SK-N-SH treated with all-trans-retinoic acid at 6 μM for 48 hours (cell line): ENCODE results near the gene PHF23.

Experiments
- ISL1 ChIP-seq: fragments of 250-450 bp; sonication (Bioruptor Pico); IDR thresholded peaks from 2 replicates; pipeline ENCODE4 v2.1.2; 2022; ENCODE audit warnings: mild to moderate bottlenecking, moderate library complexity
- PPARA ChIP-seq: fragments of 250-450 bp; sonication (Bioruptor Pico); IDR thresholded peaks from 2 replicates; pipeline ENCODE4 v1.5.0; 2020; ENCODE audit warnings: mild to moderate bottlenecking, borderline replicate concordance
- TOX ChIP-seq: fragments of 250-450 bp; sonication (Bioruptor Pico); IDR thresholded peaks from 2 replicates; pipeline ENCODE4 v1.8.0; 2021; ENCODE audit warnings: mild to moderate bottlenecking, moderate library complexity, borderline replicate concordance
- TSHZ2 ChIP-seq: fragments of 250-450 bp; sonication (Bioruptor Pico); IDR thresholded peaks from 2 replicates; pipeline ENCODE4 v1.5.0; 2020; ENCODE audit warnings: mild to moderate bottlenecking, moderate library complexity
- ZFP3 ChIP-seq: fragments of 250-450 bp; sonication (Bioruptor Pico); IDR thresholded peaks from 2 replicates; pipeline ENCODE4 v1.5.0; 2020; ENCODE audit warnings: mild to moderate bottlenecking, moderate library complexity
- ZNF70 ChIP-seq: fragments of 450-650 bp; formaldehyde crosslinking; IDR thresholded peaks from 2 replicates; pipeline ENCODE4 v1.5.0; 2020; ENCODE audit warnings: mild to moderate bottlenecking, moderate library complexity
- ZNF8 ChIP-seq: fragments of 450-650 bp; formaldehyde crosslinking; IDR thresholded peaks from 2 replicates; pipeline ENCODE4 v1.5.0; 2020; ENCODE audit warnings: mild to moderate bottlenecking, moderate library complexity
- TF ChIP-seq, protein P1 (sequence below): fragments of 250-450 bp; sonication (Bioruptor Pico); IDR thresholded peaks from 2 replicates; pipeline ENCODE4 v1.8.0; 2020; ENCODE audit warnings: mild to moderate bottlenecking, moderate library complexity, borderline replicate concordance
- TF ChIP-seq, protein P2 (sequence below): fragments of 250-450 bp; sonication (Bioruptor Pico); IDR thresholded peaks from 2 replicates; pipeline ENCODE4 v1.5.1; 2020; ENCODE audit warnings: low read depth, mild to moderate bottlenecking, moderate library complexity
- TF ChIP-seq, protein P3 (sequence below): fragments of 250-450 bp; sonication (Bioruptor Pico); IDR thresholded peaks from 2 replicates; pipeline ENCODE4 v1.5.1; 2021; ENCODE audit warnings: mild to moderate bottlenecking, moderate library complexity
- TF ChIP-seq, protein P4 (sequence below): fragments of 250-450 bp; sonication (Bioruptor Pico); IDR thresholded peaks from 2 replicates; pipeline ENCODE4 v1.8.0; 2021; ENCODE audit warnings: low read depth, mild to moderate bottlenecking, moderate library complexity, borderline replicate concordance

GRCh38 chr17:7249830-7250229 is 10.6 kb upstream of the PHF23 start:
- TF ChIP-seq PPARA (CRISPR knock-in tag): no peak
- TF ChIP-seq ZNF8 (CRISPR knock-in tag): no peak
- TF ChIP-seq, protein P1, sequence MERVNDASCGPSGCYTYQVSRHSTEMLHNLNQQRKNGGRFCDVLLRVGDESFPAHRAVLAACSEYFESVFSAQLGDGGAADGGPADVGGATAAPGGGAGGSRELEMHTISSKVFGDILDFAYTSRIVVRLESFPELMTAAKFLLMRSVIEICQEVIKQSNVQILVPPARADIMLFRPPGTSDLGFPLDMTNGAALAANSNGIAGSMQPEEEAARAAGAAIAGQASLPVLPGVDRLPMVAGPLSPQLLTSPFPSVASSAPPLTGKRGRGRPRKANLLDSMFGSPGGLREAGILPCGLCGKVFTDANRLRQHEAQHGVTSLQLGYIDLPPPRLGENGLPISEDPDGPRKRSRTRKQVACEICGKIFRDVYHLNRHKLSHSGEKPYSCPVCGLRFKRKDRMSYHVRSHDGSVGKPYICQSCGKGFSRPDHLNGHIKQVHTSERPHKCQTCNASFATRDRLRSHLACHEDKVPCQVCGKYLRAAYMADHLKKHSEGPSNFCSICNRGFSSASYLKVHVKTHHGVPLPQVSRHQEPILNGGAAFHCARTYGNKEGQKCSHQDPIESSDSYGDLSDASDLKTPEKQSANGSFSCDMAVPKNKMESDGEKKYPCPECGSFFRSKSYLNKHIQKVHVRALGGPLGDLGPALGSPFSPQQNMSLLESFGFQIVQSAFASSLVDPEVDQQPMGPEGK (CRISPR knock-in tag): no peak
- no peak for TF ChIP-seq ZFP3 (CRISPR knock-in tag)
- TF ChIP-seq TOX (CRISPR knock-in tag): no peak
- no peak for TF ChIP-seq ZNF70 (CRISPR knock-in tag)
- no peak for TF ChIP-seq ISL1 (CRISPR knock-in tag)
- TF ChIP-seq, protein P2, sequence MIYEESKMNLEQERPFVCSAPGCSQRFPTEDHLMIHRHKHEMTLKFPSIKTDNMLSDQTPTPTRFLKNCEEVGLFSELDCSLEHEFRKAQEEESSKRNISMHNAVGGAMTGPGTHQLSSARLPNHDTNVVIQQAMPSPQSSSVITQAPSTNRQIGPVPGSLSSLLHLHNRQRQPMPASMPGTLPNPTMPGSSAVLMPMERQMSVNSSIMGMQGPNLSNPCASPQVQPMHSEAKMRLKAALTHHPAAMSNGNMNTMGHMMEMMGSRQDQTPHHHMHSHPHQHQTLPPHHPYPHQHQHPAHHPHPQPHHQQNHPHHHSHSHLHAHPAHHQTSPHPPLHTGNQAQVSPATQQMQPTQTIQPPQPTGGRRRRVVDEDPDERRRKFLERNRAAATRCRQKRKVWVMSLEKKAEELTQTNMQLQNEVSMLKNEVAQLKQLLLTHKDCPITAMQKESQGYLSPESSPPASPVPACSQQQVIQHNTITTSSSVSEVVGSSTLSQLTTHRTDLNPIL: no peak
- TF ChIP-seq, protein P3, sequence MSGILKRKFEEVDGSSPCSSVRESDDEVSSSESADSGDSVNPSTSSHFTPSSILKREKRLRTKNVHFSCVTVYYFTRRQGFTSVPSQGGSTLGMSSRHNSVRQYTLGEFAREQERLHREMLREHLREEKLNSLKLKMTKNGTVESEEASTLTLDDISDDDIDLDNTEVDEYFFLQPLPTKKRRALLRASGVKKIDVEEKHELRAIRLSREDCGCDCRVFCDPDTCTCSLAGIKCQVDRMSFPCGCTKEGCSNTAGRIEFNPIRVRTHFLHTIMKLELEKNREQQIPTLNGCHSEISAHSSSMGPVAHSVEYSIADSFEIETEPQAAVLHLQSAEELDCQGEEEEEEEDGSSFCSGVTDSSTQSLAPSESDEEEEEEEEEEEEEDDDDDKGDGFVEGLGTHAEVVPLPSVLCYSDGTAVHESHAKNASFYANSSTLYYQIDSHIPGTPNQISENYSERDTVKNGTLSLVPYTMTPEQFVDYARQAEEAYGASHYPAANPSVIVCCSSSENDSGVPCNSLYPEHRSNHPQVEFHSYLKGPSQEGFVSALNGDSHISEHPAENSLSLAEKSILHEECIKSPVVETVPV (CRISPR knock-in tag): no peak
- TF ChIP-seq, protein P4, sequence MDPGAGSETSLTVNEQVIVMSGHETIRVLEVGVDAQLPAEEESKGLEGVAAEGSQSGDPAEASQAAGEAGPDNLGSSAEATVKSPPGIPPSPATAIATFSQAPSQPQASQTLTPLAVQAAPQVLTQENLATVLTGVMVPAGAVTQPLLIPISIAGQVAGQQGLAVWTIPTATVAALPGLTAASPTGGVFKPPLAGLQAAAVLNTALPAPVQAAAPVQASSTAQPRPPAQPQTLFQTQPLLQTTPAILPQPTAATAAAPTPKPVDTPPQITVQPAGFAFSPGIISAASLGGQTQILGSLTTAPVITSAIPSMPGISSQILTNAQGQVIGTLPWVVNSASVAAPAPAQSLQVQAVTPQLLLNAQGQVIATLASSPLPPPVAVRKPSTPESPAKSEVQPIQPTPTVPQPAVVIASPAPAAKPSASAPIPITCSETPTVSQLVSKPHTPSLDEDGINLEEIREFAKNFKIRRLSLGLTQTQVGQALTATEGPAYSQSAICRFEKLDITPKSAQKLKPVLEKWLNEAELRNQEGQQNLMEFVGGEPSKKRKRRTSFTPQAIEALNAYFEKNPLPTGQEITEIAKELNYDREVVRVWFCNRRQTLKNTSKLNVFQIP (CRISPR knock-in tag): no peak
- no peak for TF ChIP-seq TSHZ2 (CRISPR knock-in tag)
